HG02798 (cell line): ENCODE results near the gene GALNT6.

Experiments
- ATAC-seq: cut with Tn5 transposase; IDR thresholded peaks from one replicate; pipeline ENCODE4 v1.9.1; 2021; ENCODE audit warnings: mild to moderate bottlenecking; ENCODE audit not compliant: unreplicated experiment, poor library complexity

GALNT6 gene

DNA sequence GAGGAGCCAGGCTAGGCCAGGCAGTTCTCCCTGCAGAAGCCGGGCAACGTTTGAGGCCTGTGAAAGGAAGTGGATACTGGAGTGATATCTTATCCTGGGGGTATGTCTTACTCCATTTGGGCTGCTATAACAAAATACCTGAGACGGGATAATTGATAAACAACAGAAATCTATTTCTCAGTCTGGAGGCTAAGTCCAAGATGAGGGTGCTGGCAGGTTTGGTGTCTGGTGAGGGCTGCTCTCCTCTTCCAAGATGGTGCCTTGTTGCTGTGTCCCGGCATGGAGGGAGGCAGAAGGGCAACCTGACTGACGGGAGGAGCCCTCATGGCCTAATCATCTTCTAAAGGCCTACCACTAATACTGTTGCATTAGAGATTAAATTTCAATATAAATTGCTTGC, 15.7 kb upstream of the GALNT6 start:
- ATAC-seq, result no peak

DNA sequence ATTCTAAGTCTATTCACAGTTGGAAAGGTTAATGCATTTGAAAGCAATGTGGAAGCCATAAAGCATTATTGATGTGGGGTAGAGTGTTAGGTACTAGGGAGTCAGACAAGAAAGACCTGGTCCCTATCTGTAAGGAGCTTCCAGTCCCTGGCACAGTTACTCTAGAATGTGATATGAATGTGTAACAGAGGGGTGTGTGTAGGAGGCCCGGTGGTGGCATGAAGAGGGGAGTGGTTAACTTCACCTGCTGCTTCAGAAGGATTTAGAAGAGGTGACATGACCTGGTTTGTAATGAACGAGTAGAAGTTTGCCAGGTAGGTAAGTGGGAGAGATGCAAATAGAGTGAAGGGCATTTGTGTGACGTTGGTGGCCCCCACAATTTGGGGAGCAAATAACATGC, 15.1 kb upstream of the GALNT6 start:
- no peak for ATAC-seq

DNA sequence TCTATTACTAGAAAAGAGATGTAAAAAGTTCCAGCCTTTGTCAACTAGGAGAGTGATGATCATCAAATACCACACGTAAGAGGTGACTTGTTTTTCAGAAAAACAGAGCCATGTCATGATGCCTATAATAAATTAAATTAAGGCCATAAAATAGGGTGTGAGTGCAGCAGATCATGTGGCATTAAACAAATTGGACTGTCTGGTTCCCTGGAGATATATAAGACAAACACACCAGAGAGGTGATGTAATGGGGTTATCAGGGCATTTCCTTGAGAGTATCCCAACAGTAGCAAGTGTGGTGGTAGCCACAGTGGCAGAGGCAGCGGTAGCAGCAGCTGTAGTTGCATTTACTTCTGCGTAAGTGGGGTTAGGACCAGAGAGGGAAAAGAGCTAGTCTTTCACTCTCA, 14.6 kb upstream of the GALNT6 start:
- no peak for ATAC-seq

DNA sequence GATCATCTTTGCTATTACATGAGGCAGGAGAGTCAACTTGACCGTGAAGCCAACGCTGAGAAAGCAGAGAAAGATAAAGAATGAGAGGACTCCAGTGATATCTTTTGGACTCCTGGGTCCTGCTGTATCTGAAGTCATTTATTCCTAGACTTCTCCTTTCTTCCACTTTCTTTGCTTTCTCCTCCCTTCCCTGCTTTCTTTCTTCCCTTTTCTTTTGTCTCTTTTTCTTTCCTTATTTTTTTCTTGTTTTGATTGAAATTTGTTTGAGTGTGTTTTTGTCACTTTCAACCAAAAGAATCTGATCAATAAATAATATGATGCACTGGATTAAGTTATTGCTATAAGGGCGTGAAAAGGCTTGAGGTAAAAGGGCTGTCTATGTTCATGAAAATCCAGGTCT, 13.4 kb upstream of the GALNT6 start:
- ATAC-seq, result no peak

DNA sequence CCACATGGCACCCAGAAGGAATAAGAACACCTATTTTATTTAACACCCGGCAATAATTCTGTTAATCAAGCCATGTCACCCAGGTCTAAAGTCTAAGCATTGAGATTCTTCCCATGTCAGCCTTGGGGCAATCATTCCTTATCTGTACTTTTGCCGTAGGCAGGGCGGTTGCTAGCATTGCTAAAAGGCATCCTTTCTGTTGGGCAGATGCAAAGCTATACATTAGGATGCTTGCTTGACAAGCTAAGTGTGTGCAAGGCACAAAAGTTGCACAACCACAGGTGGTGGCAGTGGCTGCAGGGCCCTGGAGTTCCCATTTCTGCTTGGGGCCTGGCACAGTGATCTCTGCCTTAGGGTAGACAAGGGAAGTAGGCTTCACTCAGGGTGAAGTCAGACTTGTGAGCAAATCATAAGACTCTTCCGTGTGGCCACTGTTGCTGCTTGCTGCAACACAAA, 12.5 kb upstream of the GALNT6 start:
- ATAC-seq, result no peak

DNA sequence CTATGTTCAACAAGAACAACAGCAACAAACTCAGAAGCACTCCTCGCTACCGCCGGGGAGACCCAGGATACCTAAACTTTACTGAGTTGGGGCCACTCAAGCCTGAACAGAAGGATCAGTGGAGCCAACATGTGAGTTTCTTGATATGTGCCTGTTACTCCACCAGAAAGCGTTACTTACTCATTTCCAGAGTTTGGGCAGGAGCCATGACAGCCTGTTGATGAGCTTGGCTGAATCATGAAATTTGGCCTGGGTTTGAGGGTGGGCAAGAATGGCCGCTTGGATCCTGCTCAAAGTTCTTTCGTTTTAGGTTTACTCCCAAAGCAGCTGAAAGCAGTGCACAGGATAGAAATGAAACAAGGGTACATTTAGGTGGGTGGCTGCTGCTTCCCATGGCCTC, 12.0 kb upstream of the GALNT6 start:
- ATAC-seq, result no peak

DNA sequence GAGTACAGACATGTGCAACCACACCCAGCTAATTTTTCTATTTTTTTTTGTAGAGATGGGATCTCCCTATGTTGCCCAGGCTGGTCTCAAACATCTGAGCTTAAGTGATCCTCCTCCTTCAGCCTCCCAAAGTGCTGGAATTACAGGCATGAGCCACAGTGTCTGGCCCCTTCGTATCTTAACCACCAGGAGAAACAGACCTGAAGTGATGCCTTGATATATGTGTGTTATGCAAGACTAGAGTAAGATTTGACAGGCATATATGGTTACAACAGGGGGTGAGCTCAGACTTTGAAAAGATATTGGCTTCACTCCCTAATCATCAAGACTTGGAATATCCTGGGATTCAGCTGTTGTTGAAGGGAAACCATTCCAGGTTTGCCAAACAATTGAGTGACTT, 10.7 kb upstream of the GALNT6 start:
- no peak for ATAC-seq

DNA sequence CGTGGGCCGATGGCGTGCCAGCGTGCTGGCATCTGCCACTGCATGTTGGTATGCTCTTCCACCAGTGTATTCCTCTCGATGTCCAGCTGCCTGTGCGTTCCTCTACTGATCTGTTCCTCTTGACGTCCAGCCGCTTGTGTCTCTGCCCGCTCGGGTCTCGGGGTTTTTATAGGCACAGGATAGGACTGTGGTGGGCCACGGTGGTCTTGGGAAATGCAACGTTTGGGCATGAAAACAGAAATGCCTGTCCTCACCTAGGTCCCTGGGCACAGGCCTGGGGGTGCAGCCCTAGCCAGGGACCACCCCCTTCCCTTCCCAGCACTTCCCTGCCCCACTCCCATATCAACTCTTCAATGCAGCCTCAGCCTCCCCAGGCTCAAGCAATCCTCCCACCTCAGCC, 10.3 kb upstream of the GALNT6 start:
- no peak for ATAC-seq

DNA sequence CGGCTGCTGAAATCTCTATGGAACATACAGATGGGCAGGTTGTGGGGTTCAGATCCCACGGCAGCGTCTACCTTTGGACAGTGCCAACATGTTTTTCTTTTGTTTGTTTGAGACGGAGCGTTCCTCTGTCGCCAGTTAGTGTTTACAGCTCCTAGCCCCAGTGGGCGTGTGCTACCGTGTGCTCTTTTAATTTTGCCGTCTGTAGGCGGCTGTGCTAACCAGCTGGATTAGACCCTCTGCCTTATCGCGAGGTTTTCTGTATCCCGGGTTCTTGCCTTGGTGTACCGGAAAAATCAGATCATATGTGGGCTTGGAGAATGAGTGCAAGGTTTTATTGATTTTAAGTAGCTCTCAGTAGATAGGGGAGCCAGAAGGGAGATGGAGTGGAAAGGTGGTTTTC, 9.8 kb upstream of the GALNT6 start:
- ATAC-seq, result no peak

DNA sequence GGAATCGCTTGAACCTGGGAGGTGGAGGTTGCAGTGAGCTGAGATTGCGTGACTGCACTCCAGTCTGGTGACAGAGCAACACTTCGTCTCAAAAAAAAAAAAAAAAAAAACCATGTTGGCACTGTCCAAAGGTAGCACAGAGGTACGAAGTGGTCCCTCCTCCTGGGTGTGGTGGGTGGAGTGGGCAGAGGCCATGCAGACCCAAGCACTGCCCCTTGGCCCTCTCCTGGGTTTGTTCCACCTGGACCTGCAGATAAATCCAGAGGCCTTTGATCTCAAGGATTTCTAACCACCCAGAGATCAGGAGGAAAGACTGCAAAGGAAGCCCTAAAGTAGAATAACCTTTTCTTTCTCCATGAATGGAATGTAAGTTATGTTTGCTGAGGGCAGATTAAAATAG, 8.7 kb upstream of the GALNT6 start:
- no peak for ATAC-seq

DNA sequence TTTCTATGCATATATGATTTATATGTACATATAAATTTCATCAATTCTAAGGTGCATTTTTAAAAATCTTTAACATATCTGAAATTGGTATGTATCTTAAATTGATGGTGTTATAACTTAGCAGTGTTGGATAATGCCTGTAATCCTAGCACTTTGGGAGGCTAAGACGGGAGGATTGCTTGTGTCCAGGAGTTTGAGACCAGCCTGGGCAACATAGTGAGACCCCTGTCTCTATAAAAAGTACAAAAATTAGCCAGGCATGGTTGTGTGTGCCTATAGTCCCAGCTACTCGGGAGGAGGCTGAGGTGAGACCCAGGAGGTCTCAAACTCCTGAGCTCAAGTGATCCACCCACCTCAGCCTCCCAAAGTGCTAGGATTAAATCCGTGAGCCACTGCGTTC, 6.5 kb upstream of the GALNT6 start:
- ATAC-seq, result no peak

DNA sequence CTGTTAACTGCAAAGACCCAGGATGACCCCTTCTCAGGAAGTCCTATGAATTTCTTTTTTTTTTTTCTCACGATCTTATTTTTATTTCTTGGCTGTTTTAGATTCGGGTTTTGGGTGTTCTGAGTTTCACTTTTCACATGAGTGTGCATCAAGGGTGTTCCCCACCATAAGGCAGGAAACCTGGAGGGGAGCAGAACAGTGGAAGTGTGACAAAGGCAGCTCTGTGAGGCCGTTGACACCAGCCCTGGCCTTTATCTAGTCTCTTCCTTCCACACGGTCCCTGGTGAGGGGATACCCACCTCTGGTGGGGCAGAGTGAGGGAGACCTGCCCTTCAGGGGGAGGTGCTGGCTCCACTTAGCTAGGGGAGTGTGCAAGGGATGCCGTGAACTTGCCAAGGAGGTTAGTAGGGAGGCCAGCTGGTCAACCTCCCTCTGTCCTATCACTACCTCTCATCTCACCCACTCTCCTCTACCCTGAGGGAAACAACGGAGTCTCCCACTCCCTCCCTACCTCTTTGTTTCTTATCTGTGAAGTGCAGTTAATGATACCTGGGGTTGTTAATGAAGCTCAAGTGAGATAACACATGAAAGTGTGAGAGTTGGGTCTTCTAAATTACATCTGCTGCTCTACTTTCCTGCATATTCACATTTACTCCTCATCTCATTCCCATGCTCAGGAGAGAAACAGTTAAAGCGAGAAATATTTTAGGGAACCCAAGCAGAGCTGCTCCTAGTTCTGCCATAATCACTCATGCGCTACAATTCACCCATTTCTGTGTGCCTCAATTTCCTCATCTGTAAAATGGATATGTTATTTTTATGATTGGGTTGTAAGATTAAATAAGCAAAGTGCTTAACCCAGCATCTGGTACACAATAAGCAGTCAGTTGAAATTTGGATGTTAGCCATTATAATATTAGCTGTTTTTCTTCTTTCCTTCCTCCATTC, 4.4 kb upstream of the GALNT6 start:
- no peak for ATAC-seq

DNA sequence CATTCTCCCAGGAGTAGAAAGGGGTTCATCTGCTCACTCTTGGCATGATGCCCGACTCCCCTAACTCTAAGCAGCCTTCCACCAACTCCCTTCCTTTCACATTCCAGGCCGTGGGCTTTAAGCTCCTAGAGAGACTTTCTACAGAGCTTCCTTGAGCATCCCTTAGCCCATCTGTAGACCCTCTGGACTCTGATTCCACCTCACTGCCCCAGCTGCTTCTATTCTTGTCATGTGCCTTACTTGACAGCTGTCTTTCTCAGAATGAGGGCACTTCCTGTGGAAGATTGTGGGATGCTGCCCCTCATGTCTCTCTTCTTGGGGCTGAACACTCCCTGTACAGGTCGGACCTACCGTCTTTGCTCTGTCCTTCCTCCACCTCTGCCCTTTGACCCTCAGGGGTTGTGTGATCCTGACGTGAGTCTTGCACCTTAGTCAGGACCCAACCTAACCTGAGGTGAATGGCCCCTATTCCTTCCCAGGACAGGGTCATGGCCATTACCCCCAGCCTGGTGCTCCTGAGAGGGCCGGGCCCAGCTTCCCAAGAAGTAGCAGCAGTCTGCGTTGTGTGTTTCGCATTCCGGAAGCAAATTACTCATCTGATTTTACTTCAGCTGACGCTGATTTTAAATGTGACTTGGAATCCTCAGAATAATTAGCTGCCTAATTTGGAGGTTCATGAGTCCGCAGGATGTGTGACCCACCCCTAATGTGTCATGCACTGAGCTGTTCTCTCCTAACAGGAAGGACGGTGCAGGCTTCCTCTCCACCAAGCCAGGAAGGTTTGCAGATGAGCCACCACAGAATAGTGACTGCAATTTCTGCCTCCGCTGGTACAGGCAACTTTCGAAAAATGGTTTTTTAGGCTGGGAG, 2.7 kb upstream of the GALNT6 start:
- ATAC-seq, result no peak

DNA sequence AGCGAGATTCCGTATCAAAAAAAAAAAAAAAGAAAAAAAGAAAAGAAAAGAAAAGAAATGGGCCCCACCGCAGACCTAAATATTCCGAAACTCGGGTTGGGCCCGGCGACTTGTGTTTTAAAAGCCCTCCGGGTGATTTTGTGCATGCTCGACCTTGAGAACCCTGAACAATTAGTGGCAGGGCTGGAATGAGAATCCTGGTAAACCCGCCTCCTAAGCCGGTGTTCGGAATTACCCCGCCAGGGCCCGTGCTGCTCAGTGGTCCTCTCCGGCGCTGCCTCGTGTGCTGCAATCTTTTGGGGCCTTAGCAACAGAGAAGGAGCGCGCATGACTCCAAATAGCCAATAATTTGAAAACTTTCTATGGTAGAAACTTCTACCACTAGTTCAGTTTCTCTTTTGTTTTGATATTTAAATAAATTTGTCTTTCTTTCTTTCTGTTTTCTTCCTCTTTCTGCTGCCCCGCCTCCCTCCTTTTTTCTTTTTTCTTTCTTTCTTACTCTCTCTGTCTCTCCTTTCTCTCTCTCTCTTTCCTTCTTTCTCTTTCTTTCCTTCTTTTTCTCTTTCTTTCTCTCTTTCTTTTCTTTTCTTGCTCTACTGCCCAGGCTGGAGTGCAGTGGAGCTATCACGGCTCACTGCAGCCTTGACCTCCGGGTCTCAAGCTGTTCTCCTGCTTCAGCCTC, 1.5 kb upstream of the GALNT6 start:
- ATAC-seq, result peak; percentile 41

DNA sequence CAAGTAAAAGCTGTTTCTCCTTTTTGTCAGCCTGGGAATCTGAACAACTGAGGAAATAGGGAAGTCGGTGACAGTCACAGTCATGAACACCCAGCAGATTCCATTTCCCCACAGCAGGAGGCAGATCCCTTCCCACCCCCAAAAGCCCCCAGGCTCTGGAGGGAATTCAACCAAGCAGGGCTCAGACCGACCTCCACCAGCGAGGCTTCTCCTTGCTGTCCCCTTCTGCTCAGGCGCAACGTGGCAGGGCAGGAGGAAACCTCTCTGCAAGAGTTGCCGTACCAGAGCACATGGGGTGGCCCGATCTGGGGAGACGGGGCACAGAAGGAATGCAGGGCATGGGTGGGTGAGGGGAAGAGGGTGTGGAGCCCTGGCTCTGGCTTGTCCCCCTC, 319 bp downstream of the GALNT6 start:
- no peak for ATAC-seq

DNA sequence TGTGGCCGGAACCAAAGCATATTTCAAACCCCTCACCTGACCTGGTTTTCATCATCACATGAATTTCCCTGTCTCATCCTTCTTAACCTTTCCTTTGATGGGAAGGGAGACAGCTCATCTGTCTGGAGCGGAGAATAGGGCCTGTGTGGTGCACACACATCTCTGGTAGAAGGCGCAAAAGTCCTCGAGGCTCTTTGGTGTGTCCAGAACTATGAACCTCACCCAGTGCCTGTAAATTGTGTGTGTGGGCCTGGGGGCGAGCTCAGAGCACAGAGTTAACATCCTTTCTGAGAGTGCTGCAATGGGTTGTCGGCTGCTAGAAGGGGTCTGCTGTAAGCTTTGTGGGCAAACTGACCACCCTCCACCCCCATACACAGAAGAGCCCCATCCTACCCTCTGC, 749 bp downstream of the GALNT6 start:
- no peak for ATAC-seq

DNA sequence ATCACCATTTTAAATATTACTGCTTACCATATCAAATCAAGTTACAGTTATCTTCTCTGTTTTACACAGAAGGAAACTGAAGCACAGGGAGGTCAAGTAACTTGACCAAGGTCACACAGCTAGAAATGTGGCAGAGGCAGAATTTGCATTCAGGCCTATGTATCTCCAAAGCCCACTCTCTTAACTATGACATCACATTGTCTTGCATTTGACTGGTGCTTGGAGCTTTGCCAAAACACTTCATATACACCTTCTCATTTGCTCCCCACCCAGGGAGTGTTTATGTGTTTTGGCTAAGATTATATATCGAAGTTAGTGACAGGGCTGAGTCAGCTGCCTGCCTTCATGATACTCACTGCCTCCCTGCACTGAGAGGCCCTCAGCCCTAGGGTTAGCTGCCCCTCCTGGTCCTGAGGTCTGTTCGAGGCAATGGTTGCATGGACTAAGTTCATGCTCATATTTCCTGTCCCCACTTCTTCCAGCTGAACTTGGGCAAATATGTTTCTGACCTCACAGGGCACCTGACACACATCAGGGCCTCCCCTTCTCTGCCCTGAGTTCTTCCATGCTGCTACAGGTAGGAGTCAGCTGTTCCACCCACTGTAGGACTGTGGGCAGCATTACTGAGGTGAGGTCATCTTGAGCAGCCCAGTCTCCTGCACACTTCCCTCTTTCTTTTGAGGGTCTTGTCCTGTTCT, 1.8 kb downstream of the GALNT6 start:
- no peak for ATAC-seq

DNA sequence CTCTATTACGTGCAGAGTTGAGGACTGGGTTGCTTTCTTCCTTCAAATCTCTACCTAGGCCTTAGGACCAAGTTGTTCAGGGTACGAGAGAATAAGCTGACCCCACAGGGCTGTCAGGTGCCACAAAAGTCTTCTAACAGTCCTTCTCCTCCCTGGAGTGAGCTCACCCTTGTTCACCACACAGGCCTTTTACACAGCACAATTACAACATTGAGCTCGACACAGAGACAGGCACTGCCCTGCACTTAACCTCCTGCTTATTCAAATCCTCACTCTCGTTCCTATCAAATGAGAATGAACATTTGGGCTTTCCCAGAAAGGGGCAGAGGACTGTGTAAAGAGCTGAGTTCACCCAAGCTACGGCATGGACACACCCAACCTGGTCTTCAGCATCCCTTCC, 2.4 kb downstream of the GALNT6 start:
- no peak for ATAC-seq

DNA sequence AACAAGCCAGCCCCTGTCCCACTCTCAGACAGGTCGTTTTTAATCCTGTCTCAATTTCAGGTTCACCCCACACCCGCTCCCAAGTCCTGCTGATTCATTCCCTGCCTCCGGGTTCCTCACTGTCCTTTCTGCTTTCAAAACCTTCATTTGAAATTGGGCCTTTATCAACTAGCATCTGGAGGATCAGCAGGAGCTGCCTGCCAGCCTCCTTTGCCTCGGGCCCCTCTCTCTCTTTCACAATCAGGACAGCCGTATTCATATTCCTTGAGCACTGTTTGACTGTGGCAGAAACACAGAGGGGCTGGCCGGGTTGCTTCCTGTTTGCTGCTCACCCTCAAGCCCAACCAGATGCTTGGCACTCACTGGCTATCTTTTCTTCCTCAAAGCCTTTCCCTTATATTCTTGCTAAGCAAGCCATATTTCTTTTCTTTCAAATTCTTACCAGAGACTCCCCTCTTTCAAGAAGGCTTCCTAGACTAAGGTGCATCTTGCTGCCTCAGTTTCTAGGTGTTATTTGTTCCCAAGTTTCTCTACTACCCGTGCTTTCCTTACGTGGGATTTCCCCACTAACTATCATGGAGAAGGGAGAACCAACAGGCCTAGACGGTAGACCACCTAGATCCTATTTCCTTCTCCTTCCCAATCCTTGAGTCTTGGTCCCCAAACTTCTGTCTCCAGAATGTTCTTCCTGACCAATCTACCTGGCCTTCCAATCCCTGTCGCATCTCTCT, 3.0 kb downstream of the GALNT6 start:
- no peak for ATAC-seq

DNA sequence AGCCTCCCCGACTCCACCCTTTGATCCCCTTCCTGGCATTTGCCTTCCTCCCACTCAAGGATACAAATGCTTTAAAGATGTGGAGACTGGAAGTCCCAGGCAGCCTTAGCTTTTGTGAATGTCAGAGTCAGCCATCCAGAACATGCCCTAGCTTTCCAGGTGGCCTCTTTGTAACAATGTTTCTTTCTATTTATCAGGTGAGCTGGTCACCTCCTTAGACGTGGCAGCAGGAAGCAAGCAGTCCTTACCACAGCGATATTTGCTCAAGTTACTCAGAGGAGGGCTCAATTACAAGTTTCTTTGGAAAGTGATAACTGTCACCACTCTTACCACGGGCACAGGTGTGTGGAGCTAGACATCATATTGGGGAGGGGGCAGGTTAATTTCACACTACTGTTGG, 4.9 kb downstream of the GALNT6 start:
- no peak for ATAC-seq
